ENCODE results near the gene RDM1. TPM values are rescaled to one million over a fixed set of nuclear protein-coding genes. Genes with fewer than 3 reads are reported as not detected.
"Not testable (repeated sequence)": the region's sequence is repeated elsewhere in the genome, so short reads cannot be mapped to it uniquely, and the experiment has no call there.

The RDM1 gene
- total RNA-seq, 1 donor from 2014 or later: 0.35 TPM

GRCh38 chr17:35900280-35900679, 30.3 kb downstream of the RDM1 start:
- no peak overlapping the region for H3K4me3 Mint-ChIP-seq (ENCODE audit: unreplicated experiment)
- H3K27me3 Mint-ChIP-seq (ENCODE audit: low read depth): no peaks in the 10 kb centered on the region
- no peaks in the 10 kb centered on the region for H3K36me3 Mint-ChIP-seq (ENCODE audit: low read depth)
- H3K27ac Mint-ChIP-seq (ENCODE audit: unreplicated experiment): peak overlapping the region; percentile 83
- H3K9me3 Mint-ChIP-seq (ENCODE audit: low read depth): no peaks in the 10 kb centered on the region
- H3K4me1 Mint-ChIP-seq (ENCODE audit: low read depth): peaks cover 48% of the 10 kb centered on the region
- no peak for DNase-seq (ENCODE audit: low spot score)
- no peak for TF ChIP-seq CTCF (IDR thresholded peaks at IDR 0.05)

- no peak overlapping the region for H3K4me3 Mint-ChIP-seq (ENCODE audit: unreplicated experiment)
These were observed 32.1 kb downstream of the RDM1 start for GRCh38 chr17:35898283-35899070.

GRCh38 chr17:35897772-35898171, 32.8 kb downstream of the RDM1 start:
- H3K27me3 Mint-ChIP-seq (ENCODE audit: low read depth); DNase-seq (ENCODE audit: low spot score); H3K27ac Mint-ChIP-seq (ENCODE audit: unreplicated experiment); H3K9me3 Mint-ChIP-seq (ENCODE audit: low read depth); H3K4me3 Mint-ChIP-seq (ENCODE audit: unreplicated experiment); H3K36me3 Mint-ChIP-seq (ENCODE audit: low read depth): not testable (repeated sequence)
- H3K4me1 Mint-ChIP-seq (ENCODE audit: low read depth): peaks cover 44% of the 10 kb centered on the region

More at GRCh38 chr17:35898283-35899070, 32.1 kb downstream of the RDM1 start:
- Mint-ChIP-seq H3K4me1 (ENCODE audit: low read depth) (peaks cover 48% of the 10 kb centered on the region), H3K27ac (ENCODE audit: unreplicated experiment) (no peak overlapping the region), H3K36me3 (ENCODE audit: low read depth) (no peaks in the 10 kb centered on the region), H3K9me3 (ENCODE audit: low read depth) (no peaks in the 10 kb centered on the region), H3K27me3 (ENCODE audit: low read depth) (no peaks in the 10 kb centered on the region)
- DNase-seq (ENCODE audit: low spot score): no peak
- TF ChIP-seq CTCF (IDR thresholded peaks at IDR 0.05): no peak

- DNase-seq (ENCODE audit: low spot score): no peak
- no peaks in the 10 kb centered on the region for H3K27me3 Mint-ChIP-seq (ENCODE audit: low read depth)
- no peak for TF ChIP-seq CTCF (IDR thresholded peaks at IDR 0.05)
- no peak overlapping the region for H3K4me3 Mint-ChIP-seq (ENCODE audit: unreplicated experiment)
- H3K4me1 Mint-ChIP-seq (ENCODE audit: low read depth): peaks cover 48% of the 10 kb centered on the region
- no peak overlapping the region for H3K27ac Mint-ChIP-seq (ENCODE audit: unreplicated experiment)
- no peaks in the 10 kb centered on the region for H3K36me3 Mint-ChIP-seq (ENCODE audit: low read depth)
- H3K9me3 Mint-ChIP-seq (ENCODE audit: low read depth): no peaks in the 10 kb centered on the region
These were observed 34.7 kb downstream of the RDM1 start for GRCh38 chr17:35895636-35896587.

- H3K4me1 Mint-ChIP-seq (ENCODE audit: low read depth): peaks cover 47% of the 10 kb centered on the region
- no peak overlapping the region for H3K27ac Mint-ChIP-seq (ENCODE audit: unreplicated experiment)
- no peak for TF ChIP-seq CTCF (IDR thresholded peaks at IDR 0.05)
- no peaks in the 10 kb centered on the region for H3K27me3 Mint-ChIP-seq (ENCODE audit: low read depth)
- H3K36me3 Mint-ChIP-seq (ENCODE audit: low read depth): no peaks in the 10 kb centered on the region
- DNase-seq (ENCODE audit: low spot score): no peak
- no peaks in the 10 kb centered on the region for H3K9me3 Mint-ChIP-seq (ENCODE audit: low read depth)
- no peak overlapping the region for H3K4me3 Mint-ChIP-seq (ENCODE audit: unreplicated experiment)
These were observed 36.4 kb downstream of the RDM1 start for GRCh38 chr17:35894206-35894605.
